Fibroblast of the conjunctiva (primary cell): ENCODE results near the gene PTBP3.
"Not testable (repeated sequence)": the region's sequence is repeated elsewhere in the genome, so short reads cannot be mapped to it uniquely, and the experiment has no call there.

Experiments
- DNase-seq: peaks from one replicate; pipeline ENCODE4 v3.0.0-alpha.2; 2010; ENCODE audit warnings: low read depth

The PTBP3 gene

DNA sequence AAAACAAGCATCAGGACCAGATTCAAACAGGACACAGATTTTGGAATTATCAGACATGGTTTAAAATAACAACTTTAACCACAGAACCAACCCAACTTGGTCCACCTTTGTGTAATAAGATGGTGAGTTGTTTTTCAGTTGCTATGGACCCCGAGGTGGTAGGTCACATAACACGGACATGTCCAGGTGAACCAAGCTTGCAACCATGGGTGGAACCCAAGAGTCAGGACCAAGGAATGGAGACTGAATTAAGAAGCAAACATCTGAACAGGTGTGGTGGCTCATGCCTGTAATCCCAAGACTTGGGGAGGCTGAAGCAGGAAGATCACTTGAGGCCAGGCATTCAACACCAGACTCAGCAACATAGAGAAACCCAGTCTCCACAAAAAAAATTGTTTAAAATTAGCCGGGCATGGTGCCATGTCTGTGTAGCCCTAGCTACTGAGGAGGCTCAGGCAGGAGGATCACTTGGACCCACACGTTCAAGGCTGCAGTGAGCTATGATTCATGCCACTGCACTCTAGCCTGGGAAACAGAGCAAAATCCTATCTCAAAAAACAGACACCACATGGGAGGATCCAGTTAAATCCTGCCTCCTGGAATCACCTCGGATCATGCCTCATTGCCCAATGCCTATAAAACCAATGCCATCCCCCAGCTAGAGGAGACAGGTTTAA, 10.6 kb downstream of the PTBP3 start:
- no peak for DNase-seq

GRCh38 chr9:112316258-112316943, 17.0 kb downstream of the PTBP3 start:
- DNase-seq, result no peak

- no peak for DNase-seq
Measured at GRCh38 chr9:112315331-112316257, 17.8 kb downstream of the PTBP3 start.

GRCh38 chr9:112312139-112312538, 21.3 kb downstream of the PTBP3 start:
- no peak for DNase-seq

GRCh38 chr9:112311497-112311896, 21.9 kb downstream of the PTBP3 start:
- DNase-seq, result no peak

GRCh38 chr9:112310826-112311225, 22.6 kb downstream of the PTBP3 start:
- no peak for DNase-seq

- DNase-seq, result no peak
Measured at GRCh38 chr9:112308588-112308987, 24.8 kb downstream of the PTBP3 start.

- no peak for DNase-seq
Measured at GRCh38 chr9:112301420-112301819, 32.0 kb downstream of the PTBP3 start.

GRCh38 chr9:112299514-112299913, 33.9 kb downstream of the PTBP3 start:
- peak; percentile 31 for DNase-seq

GRCh38 chr9:112296929-112297328, 36.5 kb downstream of the PTBP3 start:
- DNase-seq, result no peak

GRCh38 chr9:112295174-112295573, 38.2 kb downstream of the PTBP3 start:
- DNase-seq, result no peak

- DNase-seq, result no peak
Measured at GRCh38 chr9:112288029-112288428, 45.4 kb downstream of the PTBP3 start.

DNA sequence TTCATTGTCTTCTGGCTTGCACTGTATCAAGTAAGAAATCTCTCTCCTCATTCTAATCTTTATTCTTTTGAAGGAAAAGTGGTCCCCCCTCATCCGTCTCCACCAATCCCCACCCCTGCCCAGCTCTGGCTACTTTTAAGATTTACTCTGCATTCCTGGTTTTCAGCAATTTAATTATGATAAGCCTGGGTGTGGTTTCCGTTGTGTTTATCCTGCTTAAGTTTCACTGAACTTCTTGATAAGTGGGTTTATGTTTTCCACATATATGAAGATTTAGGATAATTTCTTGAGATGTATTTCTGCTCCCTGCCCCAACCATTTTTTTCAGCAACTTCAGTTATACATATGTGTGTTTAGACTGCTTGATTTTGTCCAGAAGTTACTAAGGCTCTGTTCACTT, 46.5 kb downstream of the PTBP3 start:
- no peak for DNase-seq

DNA sequence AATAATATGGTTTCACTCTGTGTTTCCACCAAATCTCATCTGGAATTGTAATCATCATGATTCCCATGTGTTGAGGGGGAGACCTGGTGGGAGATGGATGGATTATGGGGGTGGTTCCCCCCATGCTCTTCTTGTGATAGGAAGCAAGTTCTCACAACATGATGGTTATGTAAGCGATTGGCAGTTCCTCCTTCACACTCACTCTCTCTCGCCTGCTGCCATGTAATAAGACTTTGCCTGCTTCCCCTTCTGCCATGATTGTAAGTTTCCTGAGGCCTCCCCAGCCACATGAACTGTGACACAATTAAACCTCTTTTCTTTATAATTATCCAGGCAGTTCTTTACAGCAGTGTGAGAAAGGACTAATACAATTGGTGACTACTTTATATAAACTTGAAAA, 48.4 kb downstream of the PTBP3 start:
- no peak for DNase-seq

- DNase-seq, result no peak
Measured at GRCh38 chr9:112283582-112284253, 49.7 kb downstream of the PTBP3 start.

GRCh38 chr9:112282841-112283240, 50.6 kb downstream of the PTBP3 start:
- not testable (repeated sequence) for DNase-seq

DNA sequence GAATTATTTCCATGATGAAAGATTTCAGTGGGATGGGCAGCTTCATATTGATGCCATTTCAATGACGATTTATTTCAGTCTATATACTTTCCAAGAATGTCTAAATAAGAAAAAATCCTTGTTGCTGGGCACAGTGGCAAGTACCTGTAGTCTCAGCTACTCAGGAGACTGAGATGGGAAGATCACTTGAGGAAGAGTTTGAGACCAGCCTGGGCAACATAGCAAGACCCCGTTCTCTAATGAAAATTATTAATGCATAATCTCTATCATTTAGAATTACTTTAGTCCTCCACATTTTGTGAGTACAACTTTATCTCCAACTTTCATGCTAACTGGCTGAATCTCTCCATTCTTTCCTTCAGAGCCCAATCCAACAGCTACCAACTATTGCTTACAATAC, 52.5 kb downstream of the PTBP3 start:
- no peak for DNase-seq

DNA sequence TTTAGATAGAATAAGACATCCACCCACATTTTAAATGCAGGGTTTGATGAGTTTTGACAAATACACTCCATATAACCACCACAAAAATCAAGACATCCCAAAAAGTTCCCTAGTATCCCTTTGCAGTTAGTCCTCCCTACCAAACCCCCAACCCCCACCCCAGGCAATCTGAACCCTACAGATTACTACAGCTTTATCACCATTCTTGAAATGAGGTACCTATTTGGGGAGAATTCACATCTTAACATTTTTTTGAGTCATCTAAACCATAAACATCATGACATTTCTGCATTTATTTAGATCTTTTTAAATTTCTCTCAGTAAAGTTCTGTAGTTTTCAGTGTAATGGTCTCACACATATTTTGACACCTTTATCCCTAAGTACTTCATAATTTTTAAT, 53.9 kb downstream of the PTBP3 start:
- no peak for DNase-seq

GRCh38 chr9:112278152-112278551, 55.3 kb downstream of the PTBP3 start:
- no peak for DNase-seq

DNA sequence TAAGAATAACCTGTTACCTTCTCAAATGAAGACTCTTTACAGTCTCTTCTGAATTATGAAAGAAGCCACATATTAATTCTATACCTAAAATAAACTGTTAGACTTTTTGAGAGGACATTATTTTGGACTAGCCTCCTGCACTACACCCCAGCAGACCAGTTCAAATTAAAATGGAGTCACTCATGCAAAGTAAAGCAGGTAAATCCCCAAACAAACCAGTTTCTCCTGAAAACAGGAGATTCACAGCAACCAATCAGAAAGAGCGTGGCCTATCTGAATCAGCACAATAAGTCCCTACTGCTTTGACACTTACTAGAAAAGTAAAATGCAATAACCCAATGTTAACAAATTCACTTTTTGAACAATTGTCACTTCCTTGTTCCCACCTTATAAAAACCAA, 58.8 kb downstream of the PTBP3 start:
- no peak for DNase-seq

GRCh38 chr9:112273876-112274275, 59.5 kb downstream of the PTBP3 start:
- DNase-seq, result no peak

- DNase-seq, result no peak
Measured at GRCh38 chr9:112271466-112272098, 61.8 kb downstream of the PTBP3 start.
